GM12878 (cell line): Measurements from ENCODE around the gene PPIL6. TPM values are rescaled to one million over a fixed set of nuclear protein-coding genes. Genes with fewer than 3 reads are reported as not detected.

Experiments
- polyA plus RNA-seq, 11 experiments: library from polyadenylated mRNA; depleted of rRNA in 4 of 11; unstranded in 6 of 11; stranded (reverse) in 5 of 11; fragments of >200 nt; fragmentation: Nextera tagmentation in 4 of 11; fragmentation: Illumina TruSeq in 1 of 11; extraction: Ambion mirVana in 4 of 11; extraction: Trizol in 1 of 11; gene quantifications; 1 replicate in 1 of 11; 2 replicates in 10 of 11; pipeline versions ENCODE4 v1.2.1 to v1.2.3, GENCODE V29; 2011 to 2016; ENCODE audit warnings: inconsistent platforms in 2 of 11, missing spikeins in 2 of 11, low read depth in 1 of 11
- total RNA-seq, 4 experiments: library from RNA; depleted of rRNA in 3 of 4; stranded (reverse); fragments of >200 nt in 3 of 4; fragmentation: Illumina TruSeq in 1 of 4; extraction: Trizol in 1 of 4; gene quantifications; 2 replicates each; pipeline versions ENCODE4 v1.2.1 to v1.2.3, GENCODE V29; 2013 to 2021

PPIL6 gene
- total and polyA plus RNA-seq, 10 of the 15 experiments (the other 5 are each of a cell fraction or from before 2014, with no cell fraction given), result 0.01 to 0.26 (median 0.12) TPM; not detected in 5

Other genes starting within 250 kb of the PPIL6 start
- gene CD164, start 58.2 kb downstream of the PPIL6 start, total RNA-seq (2014; rRNA removed), result 159 and 192 TPM in 2 replicates
- 146 and 148 TPM in 2 replicates for gene CD164, start 58.2 kb downstream of the PPIL6 start, total RNA-seq (2014; rRNA removed; fragmentation: Illumina TruSeq; extraction: Trizol)
- gene CD164, start 58.2 kb downstream of the PPIL6 start, total RNA-seq (2021), result 186 and 199 TPM in 2 replicates
- 447 and 530 TPM in 2 replicates for gene CD164, start 58.2 kb downstream of the PPIL6 start, polyA plus RNA-seq (2011; rRNA removed)
- gene CD164, start 58.2 kb downstream of the PPIL6 start, polyA plus RNA-seq (2014; fragmentation: Illumina TruSeq; extraction: Trizol), result 223 and 232 TPM in 2 replicates
- 100 to 1,000 TPM; 145 to 229 TPM for gene CD164, start 58.2 kb downstream of the PPIL6 start, polyA plus RNA-seq (2014; fragmentation: Nextera tagmentation; extraction: Ambion mirVana)
- gene CD164, start 58.2 kb downstream of the PPIL6 start, polyA plus RNA-seq (2014; rRNA removed), result 134 and 154 TPM in 2 replicates
- gene CD164, start 58.2 kb downstream of the PPIL6 start, polyA plus RNA-seq (2016; fragmentation: Nextera tagmentation; extraction: Ambion mirVana), result 100 to 1,000 TPM; 237 to 247 TPM
- 13.8 and 15.4 TPM in 2 replicates for gene SMPD2, start 96 bp upstream of the PPIL6 start, total RNA-seq (2014; rRNA removed)
- gene SMPD2, start 96 bp upstream of the PPIL6 start, total RNA-seq (2014; rRNA removed; fragmentation: Illumina TruSeq; extraction: Trizol), result 8.1 and 9.7 TPM in 2 replicates
- gene SMPD2, start 96 bp upstream of the PPIL6 start, total RNA-seq (2021), result 12.3 and 13.0 TPM in 2 replicates
- 6.4 and 9.0 TPM in 2 replicates for gene SMPD2, start 96 bp upstream of the PPIL6 start, polyA plus RNA-seq (2011; rRNA removed)
- 10.4 and 13.4 TPM in 2 replicates for gene SMPD2, start 96 bp upstream of the PPIL6 start, polyA plus RNA-seq (2014; fragmentation: Illumina TruSeq; extraction: Trizol)
- under 1 TPM; 0.06 to 0.73 TPM for gene SMPD2, start 96 bp upstream of the PPIL6 start, polyA plus RNA-seq (2014; fragmentation: Nextera tagmentation; extraction: Ambion mirVana)
- 13.2 and 15.3 TPM in 2 replicates for gene SMPD2, start 96 bp upstream of the PPIL6 start, polyA plus RNA-seq (2014; rRNA removed)
- gene SMPD2, start 96 bp upstream of the PPIL6 start, polyA plus RNA-seq (2016; fragmentation: Nextera tagmentation; extraction: Ambion mirVana), result 1 to 10 TPM; 9.6 to 9.8 TPM
- 46.9 and 48.6 TPM in 2 replicates for gene MICAL1, start 15.1 kb upstream of the PPIL6 start, total RNA-seq (2014; rRNA removed)
- 25.6 and 27.0 TPM in 2 replicates for gene MICAL1, start 15.1 kb upstream of the PPIL6 start, total RNA-seq (2014; rRNA removed; fragmentation: Illumina TruSeq; extraction: Trizol)
- gene MICAL1, start 15.1 kb upstream of the PPIL6 start, total RNA-seq (2021), result 59.8 and 62.8 TPM in 2 replicates
- 42.3 and 61.9 TPM in 2 replicates for gene MICAL1, start 15.1 kb upstream of the PPIL6 start, polyA plus RNA-seq (2011; rRNA removed)
- gene MICAL1, start 15.1 kb upstream of the PPIL6 start, polyA plus RNA-seq (2014; fragmentation: Illumina TruSeq; extraction: Trizol), result 27.6 and 38.0 TPM in 2 replicates
- 1 to 10 TPM in 1 of 2 experiments, under 1 TPM in 1; 0.32 to 1.3 TPM for gene MICAL1, start 15.1 kb upstream of the PPIL6 start, polyA plus RNA-seq (2014; fragmentation: Nextera tagmentation; extraction: Ambion mirVana)
- gene MICAL1, start 15.1 kb upstream of the PPIL6 start, polyA plus RNA-seq (2014; rRNA removed), result 71.6 and 75.5 TPM in 2 replicates
- 10 to 100 TPM; 44.2 to 46.4 TPM for gene MICAL1, start 15.1 kb upstream of the PPIL6 start, polyA plus RNA-seq (2016; fragmentation: Nextera tagmentation; extraction: Ambion mirVana)
- gene ZBTB24, start 42.6 kb upstream of the PPIL6 start, total RNA-seq (2014; rRNA removed), result 14.7 and 17.9 TPM in 2 replicates
- gene ZBTB24, start 42.6 kb upstream of the PPIL6 start, total RNA-seq (2014; rRNA removed; fragmentation: Illumina TruSeq; extraction: Trizol), result 17.7 and 17.8 TPM in 2 replicates
- gene ZBTB24, start 42.6 kb upstream of the PPIL6 start, total RNA-seq (2021), result 11.9 and 12.4 TPM in 2 replicates
- gene ZBTB24, start 42.6 kb upstream of the PPIL6 start, polyA plus RNA-seq (2011; rRNA removed), result 7.3 and 7.8 TPM in 2 replicates
- 12.1 and 13.3 TPM in 2 replicates for gene ZBTB24, start 42.6 kb upstream of the PPIL6 start, polyA plus RNA-seq (2014; fragmentation: Illumina TruSeq; extraction: Trizol)
- 1 to 10 TPM; 2.9 to 3.0 TPM for gene ZBTB24, start 42.6 kb upstream of the PPIL6 start, polyA plus RNA-seq (2014; fragmentation: Nextera tagmentation; extraction: Ambion mirVana)
- 7.4 and 7.6 TPM in 2 replicates for gene ZBTB24, start 42.6 kb upstream of the PPIL6 start, polyA plus RNA-seq (2014; rRNA removed)
- gene ZBTB24, start 42.6 kb upstream of the PPIL6 start, polyA plus RNA-seq (2016; fragmentation: Nextera tagmentation; extraction: Ambion mirVana), result 1 to 10 TPM; 8.1 to 9.0 TPM